GM19328 (cell line): ENCODE results near the gene RNF11.

Source experiments
- ATAC-seq: cut with Tn5 transposase; IDR thresholded peaks from one replicate; pipeline ENCODE4 v1.9.1; 2021; ENCODE audit warnings: mild to moderate bottlenecking, moderate library complexity; ENCODE audit not compliant: unreplicated experiment

The RNF11 gene

GRCh38 chr1:51263147-51263877, 27.2 kb downstream of the RNF11 start:
- no peak for ATAC-seq

GRCh38 chr1:51264451-51264850, 28.4 kb downstream of the RNF11 start:
- ATAC-seq: no peak

- no peak for ATAC-seq
These were observed 29.5 kb downstream of the RNF11 start for GRCh38 chr1:51265618-51266017.

GRCh38 chr1:51266181-51266580, 30.1 kb downstream of the RNF11 start:
- no peak for ATAC-seq

GRCh38 chr1:51266791-51267190, 30.7 kb downstream of the RNF11 start:
- ATAC-seq: no peak

GRCh38 chr1:51268634-51269033, 32.6 kb downstream of the RNF11 start:
- no peak for ATAC-seq

- ATAC-seq: no peak
These were observed 34.7 kb downstream of the RNF11 start for GRCh38 chr1:51270751-51271150.

GRCh38 chr1:51272916-51273315, 36.8 kb downstream of the RNF11 start:
- ATAC-seq: no peak

GRCh38 chr1:51274676-51275075, 38.6 kb downstream of the RNF11 start:
- ATAC-seq: no peak

GRCh38 chr1:51276286-51276685, 40.2 kb downstream of the RNF11 start:
- no peak for ATAC-seq

- no peak for ATAC-seq
These were observed 44.4 kb downstream of the RNF11 start for GRCh38 chr1:51280321-51280978.

GRCh38 chr1:51281807-51282206, 45.7 kb downstream of the RNF11 start:
- no peak for ATAC-seq

GRCh38 chr1:51282605-51283004, 46.5 kb downstream of the RNF11 start:
- ATAC-seq: no peak

GRCh38 chr1:51283979-51284378, 47.9 kb downstream of the RNF11 start:
- ATAC-seq: no peak

GRCh38 chr1:51284487-51284954, 48.4 kb downstream of the RNF11 start:
- ATAC-seq: peak; percentile 28

- peak; percentile 88 for ATAC-seq
These were observed 49.0 kb downstream of the RNF11 start for GRCh38 chr1:51285055-51285454.

GRCh38 chr1:51287966-51288365, 51.9 kb downstream of the RNF11 start:
- no peak for ATAC-seq

GRCh38 chr1:51288578-51288977, 52.5 kb downstream of the RNF11 start:
- ATAC-seq: no peak

GRCh38 chr1:51289676-51290488, 53.8 kb downstream of the RNF11 start:
- ATAC-seq: no peak

- ATAC-seq: no peak
These were observed 54.4 kb downstream of the RNF11 start for GRCh38 chr1:51290489-51290847.

- ATAC-seq: no peak
These were observed 57.9 kb downstream of the RNF11 start for GRCh38 chr1:51293898-51294515.
